Suprapubic skin (tissue), 4 donors: ENCODE data around the gene METAP2. TPM values are rescaled to one million over a fixed set of nuclear protein-coding genes. Genes with fewer than 3 reads are reported as not detected.

ENCODE experiments used
- DNase-seq, 2 donors: peaks; one replicate each; pipeline ENCODE4 v3.0.0-alpha.2; 2019; ENCODE audit warnings: low spot score in 2 of 2
- H3K27ac ChIP-seq: fragments of 200-600 bp; sonication (generic); one replicate; pipeline ENCODE4 v1.5.1; 2019
- H3K27me3 ChIP-seq: fragments of 200-600 bp; sonication (generic); one replicate; pipeline ENCODE4 v1.5.1; 2019
- H3K36me3 ChIP-seq: fragments of 200-600 bp; sonication (generic); one replicate; pipeline ENCODE4 v1.5.1; 2019
- H3K4me1 ChIP-seq: fragments of 200-600 bp; sonication (generic); one replicate; pipeline ENCODE4 v1.5.1; 2019
- H3K4me3 ChIP-seq: fragments of 200-600 bp; sonication (generic); one replicate; pipeline ENCODE4 v1.5.1; 2019; ENCODE audit warnings: mild to moderate bottlenecking
- H3K9me3 ChIP-seq: fragments of 200-600 bp; sonication (generic); one replicate; pipeline ENCODE4 v1.5.1; 2019
- EP300 ChIP-seq: sonication (generic); formaldehyde crosslinking; IDR thresholded peaks from one replicate; pipeline ENCODE4 v1.6.1; 2017; ENCODE audit warnings: antibody characterized with exemption
- POLR2A ChIP-seq, 2 donors: fragments of 450-650 bp; IDR thresholded peaks; one replicate each; pipeline ENCODE4 v1.6.1; 2017; ENCODE audit warnings: antibody characterized with exemption in 2 of 2, mild to moderate bottlenecking in 2 of 2, moderate library complexity in 2 of 2
- POLR2AphosphoS5 ChIP-seq, 3 donors: sonication (generic); formaldehyde crosslinking; IDR thresholded peaks; one replicate each; pipeline ENCODE4 v1.6.1; 2017; ENCODE audit warnings: antibody characterized with exemption in 3 of 3
- WGBS: methylation state at CpG from one replicate; pipeline ENCODE4 v1.1.5; 2018; 5-methylcytosine and 5-hydroxymethylcytosine counted together
- total RNA-seq, 4 donors: library from RNA; depleted of rRNA; stranded (reverse); fragments of >200 nt; gene quantifications; one replicate each; pipeline ENCODE4 v1.1.0, GENCODE V29; 2016
- TF ChIP-seq, protein P1 (sequence below), 2 donors: fragments of 200-600 bp in 1 of 2; fragments of 450-650 bp in 1 of 2; sonication (generic) in 1 of 2; IDR thresholded peaks; one replicate each; pipeline ENCODE4 v1.5.1; 2016 to 2019; ENCODE audit warnings: antibody characterized with exemption in 2 of 2, mild to moderate bottlenecking in 1 of 2, moderate library complexity in 1 of 2

The METAP2 gene
- total RNA-seq, 4 donors from 2014 or later: 44.7 to 72.6 (median 61.8) TPM

DNA sequence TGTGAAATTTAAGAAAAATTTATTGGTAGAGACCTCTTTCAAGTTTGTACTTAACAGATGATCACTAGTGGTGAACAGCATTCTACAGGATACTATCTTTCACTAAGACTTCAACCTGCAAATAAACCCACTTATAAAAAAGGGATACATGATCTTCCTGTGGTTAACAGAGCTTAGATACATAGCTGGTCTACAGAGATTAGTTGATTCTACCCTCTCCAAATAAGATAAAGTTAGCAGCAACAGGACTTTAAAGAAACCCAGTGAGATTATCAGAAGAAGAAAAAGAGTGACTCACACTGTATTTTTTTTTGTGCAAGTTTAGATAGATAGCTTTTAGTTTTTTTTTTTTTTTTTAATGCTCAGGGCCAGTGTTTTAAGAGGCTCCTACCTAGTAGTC is 42.8 kb downstream of the METAP2 start:
- Histone ChIP-seq H3K9me3 (no peaks in the 10 kb centered on the region), H3K36me3 (peaks cover 37% of the 10 kb centered on the region), H3K4me3 (no peak overlapping the region), H3K27me3 (no peaks in the 10 kb centered on the region), H3K27ac (no peak overlapping the region), H3K4me1 (no peaks in the 10 kb centered on the region)
- DNase-seq: no peak
- TF ChIP-seq POLR2A (IDR thresholded peaks at IDR 0.05) (no peak), POLR2AphosphoS5 (IDR thresholded peaks at IDR 0.05) (no peak), EP300 (no peak)
- TF ChIP-seq, protein P1, sequence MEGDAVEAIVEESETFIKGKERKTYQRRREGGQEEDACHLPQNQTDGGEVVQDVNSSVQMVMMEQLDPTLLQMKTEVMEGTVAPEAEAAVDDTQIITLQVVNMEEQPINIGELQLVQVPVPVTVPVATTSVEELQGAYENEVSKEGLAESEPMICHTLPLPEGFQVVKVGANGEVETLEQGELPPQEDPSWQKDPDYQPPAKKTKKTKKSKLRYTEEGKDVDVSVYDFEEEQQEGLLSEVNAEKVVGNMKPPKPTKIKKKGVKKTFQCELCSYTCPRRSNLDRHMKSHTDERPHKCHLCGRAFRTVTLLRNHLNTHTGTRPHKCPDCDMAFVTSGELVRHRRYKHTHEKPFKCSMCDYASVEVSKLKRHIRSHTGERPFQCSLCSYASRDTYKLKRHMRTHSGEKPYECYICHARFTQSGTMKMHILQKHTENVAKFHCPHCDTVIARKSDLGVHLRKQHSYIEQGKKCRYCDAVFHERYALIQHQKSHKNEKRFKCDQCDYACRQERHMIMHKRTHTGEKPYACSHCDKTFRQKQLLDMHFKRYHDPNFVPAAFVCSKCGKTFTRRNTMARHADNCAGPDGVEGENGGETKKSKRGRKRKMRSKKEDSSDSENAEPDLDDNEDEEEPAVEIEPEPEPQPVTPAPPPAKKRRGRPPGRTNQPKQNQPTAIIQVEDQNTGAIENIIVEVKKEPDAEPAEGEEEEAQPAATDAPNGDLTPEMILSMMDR (IDR thresholded peaks at IDR 0.05): no peak

DNA sequence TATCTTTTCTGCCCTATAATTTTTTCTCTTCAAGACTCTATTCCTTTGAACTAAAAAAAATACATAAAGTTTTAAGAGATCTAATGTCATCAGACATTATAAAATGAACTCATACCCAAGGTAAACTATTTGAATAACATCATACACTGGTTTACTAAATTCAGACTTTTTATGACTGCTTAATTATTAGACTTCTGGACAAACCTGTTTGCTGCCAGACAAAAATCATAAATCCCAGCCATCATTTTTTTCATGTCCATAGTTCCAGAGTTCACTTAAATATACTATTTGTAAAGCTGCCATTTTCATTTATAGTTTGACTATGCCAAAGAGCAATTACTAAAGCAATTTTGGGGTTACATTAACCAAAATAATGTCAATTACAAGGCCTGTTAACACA is 43.3 kb downstream of the METAP2 start:
- H3K27ac ChIP-seq: no peak overlapping the region
- no peak for DNase-seq
- peaks cover 32% of the 10 kb centered on the region for H3K36me3 ChIP-seq
- no peak overlapping the region for H3K4me3 ChIP-seq
- H3K9me3 ChIP-seq: no peaks in the 10 kb centered on the region
- H3K27me3 ChIP-seq: no peaks in the 10 kb centered on the region
- TF ChIP-seq POLR2AphosphoS5 (IDR thresholded peaks at IDR 0.05): no peak
- TF ChIP-seq EP300: no peak
- no peak for TF ChIP-seq POLR2A (IDR thresholded peaks at IDR 0.05)
- TF ChIP-seq, protein P1 (IDR thresholded peaks at IDR 0.05): no peak
- no peaks in the 10 kb centered on the region for H3K4me1 ChIP-seq

DNA sequence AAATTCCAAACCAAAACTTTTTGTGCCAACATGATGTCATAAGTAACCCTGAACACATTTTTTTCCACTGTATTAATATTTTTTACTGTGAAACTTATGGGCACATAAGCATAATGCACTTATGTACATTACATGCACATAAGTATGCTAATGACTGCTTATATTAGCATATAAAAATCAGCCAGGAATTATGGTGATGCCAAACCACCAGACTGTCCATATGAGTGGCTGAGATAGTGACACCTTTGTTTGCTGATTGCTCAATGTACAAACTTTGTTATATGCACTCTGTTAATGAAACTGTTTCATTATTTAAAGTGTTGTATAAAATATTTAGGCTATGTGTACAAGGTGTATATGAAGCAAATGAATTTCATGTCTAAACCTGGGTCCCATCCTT is 45.0 kb downstream of the METAP2 start:
- DNase-seq: no peak
- H3K4me1 ChIP-seq: no peaks in the 10 kb centered on the region
- peaks cover 15% of the 10 kb centered on the region for H3K36me3 ChIP-seq
- H3K4me3 ChIP-seq: no peak overlapping the region
- no peaks in the 10 kb centered on the region for H3K27me3 ChIP-seq
- H3K27ac ChIP-seq: no peak overlapping the region
- no peaks in the 10 kb centered on the region for H3K9me3 ChIP-seq
- TF ChIP-seq, protein P1 (IDR thresholded peaks at IDR 0.05): no peak
- TF ChIP-seq POLR2AphosphoS5 (IDR thresholded peaks at IDR 0.05) (no peak), POLR2A (IDR thresholded peaks at IDR 0.05) (no peak), EP300 (no peak)

DNA sequence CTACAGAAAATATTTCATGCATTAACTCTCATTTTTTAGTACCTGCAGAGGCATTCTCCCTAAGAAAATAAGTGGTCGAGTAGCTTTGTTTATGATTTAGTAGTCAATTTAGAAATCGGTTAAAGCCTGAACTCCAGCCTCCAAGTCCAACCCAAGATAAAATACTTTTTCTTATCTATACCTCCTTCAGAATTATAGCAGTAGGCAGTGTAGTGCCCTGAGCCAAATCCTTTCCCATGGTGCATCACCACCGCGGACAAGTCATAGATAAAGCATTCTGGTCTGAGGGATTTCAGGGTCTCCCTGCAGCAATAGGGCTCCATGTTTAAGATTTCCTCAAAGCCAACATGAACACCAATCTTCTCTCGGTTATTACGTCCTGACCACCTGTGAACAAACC is 46.9 kb downstream of the METAP2 start:
- no peak overlapping the region for H3K27ac ChIP-seq
- no peak overlapping the region for H3K4me3 ChIP-seq
- TF ChIP-seq POLR2AphosphoS5 (IDR thresholded peaks at IDR 0.05) (no peak), POLR2A (IDR thresholded peaks at IDR 0.05) (no peak), EP300 (no peak)
- TF ChIP-seq, protein P1 (IDR thresholded peaks at IDR 0.05): no peak
- 91% methylated on average over 6 of the region's 6 CpGs for WGBS
- H3K27me3 ChIP-seq: no peaks in the 10 kb centered on the region
- no peaks in the 10 kb centered on the region for H3K9me3 ChIP-seq
- no peaks in the 10 kb centered on the region for H3K4me1 ChIP-seq
- H3K36me3 ChIP-seq: peaks cover 3% of the 10 kb centered on the region
- DNase-seq: no peak

DNA sequence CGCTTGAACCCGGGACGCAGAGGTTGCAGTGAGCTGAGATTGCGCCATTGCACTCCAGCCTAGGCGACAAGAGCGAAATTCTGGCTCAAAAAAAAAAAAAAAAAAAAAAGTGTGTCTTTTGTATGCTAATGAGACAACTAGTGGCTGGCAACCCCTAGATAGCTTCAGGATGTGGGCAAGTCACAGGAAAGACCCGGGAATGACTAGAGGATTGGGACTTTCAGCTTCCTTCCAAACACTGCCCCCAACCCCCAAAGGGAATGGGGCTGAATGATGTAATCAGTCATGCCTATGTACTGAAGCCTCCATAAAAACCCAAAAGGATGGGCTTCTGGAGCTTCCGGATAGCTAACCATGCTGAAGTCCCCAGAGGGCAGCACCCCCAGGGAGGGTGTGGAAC is 48.7 kb downstream of the METAP2 start:
- DNase-seq: no peak
- Histone ChIP-seq H3K27me3 (no peaks in the 10 kb centered on the region), H3K9me3 (no peaks in the 10 kb centered on the region), H3K36me3 (peaks cover 3% of the 10 kb centered on the region), H3K27ac (no peak overlapping the region), H3K4me3 (no peak overlapping the region), H3K4me1 (no peaks in the 10 kb centered on the region)
- TF ChIP-seq POLR2AphosphoS5 (IDR thresholded peaks at IDR 0.05) (no peak), EP300 (no peak), POLR2A (IDR thresholded peaks at IDR 0.05) (no peak)
- TF ChIP-seq, protein P1 (IDR thresholded peaks at IDR 0.05): no peak
- WGBS: 92% methylated on average over 8 of the region's 8 CpGs
